Right forelimb (tissue), 1 donor: ENCODE measurements around the gene CHRNB4.
A peak's percentile ranks its signal among the peaks of the same experiment; 100 is the strongest.
"Not testable (repeated sequence)": the region's sequence is repeated elsewhere in the genome, so short reads cannot be mapped to it uniquely, and the experiment has no call there.

Experiments used
- DNase-seq: peaks from one replicate; pipeline ENCODE4 v3.0.0-alpha.2; 2018

Gene CHRNB4, protein sequence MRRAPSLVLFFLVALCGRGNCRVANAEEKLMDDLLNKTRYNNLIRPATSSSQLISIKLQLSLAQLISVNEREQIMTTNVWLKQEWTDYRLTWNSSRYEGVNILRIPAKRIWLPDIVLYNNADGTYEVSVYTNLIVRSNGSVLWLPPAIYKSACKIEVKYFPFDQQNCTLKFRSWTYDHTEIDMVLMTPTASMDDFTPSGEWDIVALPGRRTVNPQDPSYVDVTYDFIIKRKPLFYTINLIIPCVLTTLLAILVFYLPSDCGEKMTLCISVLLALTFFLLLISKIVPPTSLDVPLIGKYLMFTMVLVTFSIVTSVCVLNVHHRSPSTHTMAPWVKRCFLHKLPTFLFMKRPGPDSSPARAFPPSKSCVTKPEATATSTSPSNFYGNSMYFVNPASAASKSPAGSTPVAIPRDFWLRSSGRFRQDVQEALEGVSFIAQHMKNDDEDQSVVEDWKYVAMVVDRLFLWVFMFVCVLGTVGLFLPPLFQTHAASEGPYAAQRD

GRCh38 chr15:78641102-78641748 is at the start of gene CHRNB4:
TSS of gene CHRNB4 (minus strand) at chr15:78641210. CDS start at chr15:78641133, 77 bp downstream.
- DNase-seq, result peak; percentile 68

DNA sequence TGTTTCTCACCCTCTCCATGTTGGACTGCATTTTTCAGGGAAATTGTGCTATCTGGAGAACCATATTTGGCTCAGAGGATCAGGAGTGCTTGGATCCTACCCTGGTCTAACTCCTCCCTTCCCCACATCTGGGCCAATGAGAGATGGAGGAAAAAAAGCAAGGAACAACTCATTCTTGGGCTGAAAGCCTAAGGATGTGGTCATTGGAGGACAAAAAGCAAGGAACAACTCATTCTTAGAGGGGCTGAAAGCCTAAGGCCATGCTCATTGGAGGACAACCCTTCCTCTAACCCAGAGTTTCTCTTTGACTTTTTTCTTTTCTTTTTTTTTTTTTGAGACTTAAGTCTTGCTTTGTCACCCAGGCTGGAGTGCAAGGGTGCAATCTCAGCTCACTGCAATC is 48.6 kb upstream of the CHRNB4 start:
- DNase-seq, result no peak

GRCh38 chr15:78685925-78686324 is 44.9 kb upstream of the CHRNB4 start:
- DNase-seq, result no peak

- DNase-seq, result peak; percentile 62
These were observed 44.3 kb upstream of the CHRNB4 start for GRCh38 chr15:78685159-78685921.

DNA sequence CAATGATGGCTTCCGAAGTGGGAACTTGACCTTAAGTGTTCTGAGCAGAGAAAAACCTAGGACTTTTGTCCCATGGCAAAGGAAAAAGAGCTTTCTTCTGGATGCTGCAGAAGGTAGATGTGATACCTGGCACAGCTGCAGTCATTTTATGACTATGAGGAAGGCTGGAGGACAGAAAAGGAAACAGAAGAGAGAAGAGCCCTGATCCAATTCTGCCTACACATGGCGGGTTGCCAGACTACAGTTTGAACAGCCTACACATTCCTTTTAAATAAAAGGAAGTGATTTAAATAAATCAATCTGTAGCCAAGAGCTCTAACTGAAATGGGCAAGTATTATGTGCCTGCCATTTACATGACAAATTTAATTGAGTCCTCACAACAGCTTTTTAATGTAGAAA is 43.6 kb upstream of the CHRNB4 start:
- DNase-seq, result no peak

DNA sequence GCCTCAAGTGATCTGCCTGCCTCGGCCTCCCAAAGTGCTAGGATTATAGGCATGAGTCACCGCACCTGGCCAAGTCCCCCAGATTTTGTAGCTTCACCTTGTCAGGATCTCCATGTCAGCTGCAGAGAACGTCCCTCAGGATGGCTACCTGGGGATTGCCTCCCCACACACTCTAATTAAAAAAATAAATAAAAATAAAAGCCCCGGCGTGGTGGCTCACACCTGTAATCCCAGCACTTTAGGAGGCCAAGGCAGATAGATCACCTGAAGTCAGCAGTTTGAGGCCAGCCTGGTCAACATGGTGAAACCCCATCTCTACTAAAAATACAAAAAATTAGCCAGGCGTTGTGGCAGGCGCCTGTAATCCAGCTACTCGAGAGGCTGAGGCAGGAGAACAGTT is 42.6 kb upstream of the CHRNB4 start:
- not testable (repeated sequence) for DNase-seq

GRCh38 chr15:78682693-78683410 is 41.8 kb upstream of the CHRNB4 start:
- DNase-seq, result no peak

DNA sequence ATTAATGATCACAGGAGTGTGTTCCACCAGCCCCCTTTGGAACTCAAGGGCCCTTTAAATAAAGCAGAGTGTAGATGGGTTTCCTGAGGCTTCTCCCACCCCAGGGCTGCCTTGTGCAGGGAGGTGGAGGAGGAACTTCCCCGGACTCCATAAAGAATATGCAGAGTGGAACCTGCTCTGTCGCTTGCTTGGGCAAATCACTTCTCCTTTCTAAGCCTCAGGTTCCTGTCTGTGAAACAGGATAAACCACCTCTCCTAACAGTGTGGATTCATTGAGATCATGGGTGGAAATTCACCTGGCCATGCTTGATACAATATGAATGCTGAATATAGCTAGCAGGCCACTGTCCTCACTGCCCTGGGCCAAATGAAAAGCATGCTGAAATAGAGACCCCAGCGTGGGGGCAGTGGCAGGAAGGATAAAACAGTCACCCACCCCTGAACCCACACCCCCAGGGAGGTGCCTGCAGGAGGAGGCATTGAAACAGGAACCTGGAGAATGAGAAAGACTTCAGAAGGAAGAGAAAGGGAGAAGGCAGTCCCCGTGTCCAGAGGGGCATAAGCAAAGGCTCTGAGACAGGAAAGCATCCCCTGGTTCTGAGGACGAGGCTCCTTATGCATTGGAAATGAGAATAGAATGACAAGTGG is 41.1 kb upstream of the CHRNB4 start:
- no peak for DNase-seq

- no peak for DNase-seq
These were observed 40.4 kb upstream of the CHRNB4 start for GRCh38 chr15:78681281-78682003.

- DNase-seq, result no peak
These were observed 39.5 kb upstream of the CHRNB4 start for GRCh38 chr15:78680431-78681075.

DNA sequence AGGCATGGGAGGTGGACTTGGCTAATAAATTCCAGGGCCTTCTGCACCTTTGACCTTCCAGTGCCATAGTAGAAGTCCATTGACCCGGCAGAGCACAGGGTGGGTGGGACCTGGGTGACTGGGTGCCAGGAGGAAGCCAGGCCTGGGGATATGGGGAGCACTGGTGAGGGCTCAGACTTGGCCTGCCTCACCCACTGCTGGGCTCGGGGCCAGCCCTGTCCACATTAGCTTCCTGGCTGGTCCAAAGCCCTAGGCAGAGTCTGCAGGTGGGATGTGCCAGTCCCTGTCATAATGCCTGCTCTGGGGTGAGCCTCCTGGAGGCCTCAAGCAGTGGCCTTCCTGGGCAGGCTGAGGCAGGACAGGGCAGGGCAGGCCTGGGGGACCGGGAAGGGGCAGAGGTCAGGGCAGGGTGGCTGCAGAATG is 38.1 kb upstream of the CHRNB4 start:
- DNase-seq, result no peak

DNA sequence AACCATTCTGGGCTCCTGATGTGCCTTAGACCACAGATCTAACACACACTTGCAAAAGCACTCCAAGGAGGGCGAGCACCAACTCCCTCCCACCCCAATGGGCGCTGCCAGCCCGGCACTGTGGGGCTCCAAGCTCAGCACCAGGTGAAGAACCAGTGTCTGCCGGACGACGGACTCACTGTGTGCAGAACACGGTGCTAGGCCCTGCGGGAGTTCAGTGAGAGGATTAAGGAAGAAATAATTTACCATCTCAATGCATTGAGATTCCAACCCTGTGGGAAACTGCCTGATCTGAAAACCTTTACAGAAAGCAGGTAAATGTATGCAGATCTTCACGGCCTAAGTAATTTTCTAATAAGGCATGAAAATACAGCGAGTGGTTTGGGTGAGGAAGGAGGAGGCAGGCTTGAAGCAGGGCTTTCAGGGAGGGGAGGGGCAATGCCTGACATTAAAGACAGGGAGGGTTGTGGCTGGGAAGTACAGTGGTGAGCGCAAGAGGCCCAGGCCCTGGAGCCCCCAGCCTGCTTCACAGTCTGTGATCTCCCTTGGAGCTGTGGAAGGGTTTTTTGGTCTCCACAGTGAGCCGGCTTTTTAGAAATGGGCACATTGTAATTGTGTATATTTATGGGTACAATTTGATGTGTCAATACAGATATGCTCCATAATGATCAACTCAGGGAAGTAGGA is 35.6 kb upstream of the CHRNB4 start:
- DNase-seq, result no peak

DNA sequence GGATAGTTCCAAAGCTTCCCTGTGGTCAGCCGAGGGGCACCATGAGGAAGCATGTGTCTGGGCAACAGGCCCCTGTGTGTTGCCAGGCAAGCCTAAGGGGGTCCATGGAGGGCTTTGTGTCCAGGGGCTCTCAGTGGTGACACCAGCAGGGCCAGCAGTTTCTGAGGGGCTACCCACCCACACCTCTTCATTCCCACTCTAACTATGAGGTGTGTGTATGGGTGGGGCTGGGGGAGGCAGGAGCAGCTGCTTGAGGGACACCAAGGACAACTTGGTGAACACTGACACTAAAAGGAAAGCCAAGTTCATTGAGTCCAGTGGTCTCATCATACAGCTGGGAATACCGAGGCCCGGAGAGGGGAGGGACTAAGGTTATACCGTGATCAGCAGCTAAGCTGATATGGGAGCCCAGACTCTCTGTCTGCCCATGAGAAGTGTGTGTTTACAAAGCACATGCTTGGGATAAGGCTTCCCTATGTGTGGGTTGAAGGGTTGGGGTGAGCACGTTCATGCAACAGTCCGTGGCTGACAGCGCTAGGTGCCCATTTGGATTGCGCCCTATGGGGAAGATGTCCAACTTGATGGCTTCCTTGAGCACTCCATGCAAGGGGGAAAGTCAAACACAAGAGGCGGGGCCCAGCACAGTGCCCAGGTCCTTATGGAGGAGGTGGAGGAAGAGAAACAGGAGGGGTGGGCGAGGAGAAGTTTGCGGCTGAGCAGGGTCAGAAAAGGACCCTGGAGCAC is 34.8 kb upstream of the CHRNB4 start:
- DNase-seq, result no peak

DNA sequence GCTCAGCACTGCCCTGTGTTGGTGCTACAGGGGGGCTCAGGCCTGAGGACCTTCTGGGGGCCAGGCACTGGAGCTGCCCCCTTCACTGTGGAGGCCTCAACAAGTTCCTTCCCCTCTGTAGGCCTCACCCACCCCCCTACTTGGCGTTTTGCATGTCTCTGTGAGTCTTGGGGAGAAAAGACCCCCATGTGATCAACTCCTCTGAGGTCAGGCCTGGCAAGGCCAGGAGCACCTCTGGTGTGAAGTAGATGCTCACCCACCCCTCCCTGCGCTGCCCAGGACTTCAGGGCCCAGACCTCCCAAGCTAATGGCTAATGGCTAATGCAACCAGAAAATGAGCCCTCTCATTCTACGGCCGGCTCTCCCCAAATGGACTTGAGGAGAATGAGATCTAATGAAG is 34.2 kb upstream of the CHRNB4 start:
- DNase-seq, result no peak

GRCh38 chr15:78673917-78674444 is 33.0 kb upstream of the CHRNB4 start:
- no peak for DNase-seq

DNA sequence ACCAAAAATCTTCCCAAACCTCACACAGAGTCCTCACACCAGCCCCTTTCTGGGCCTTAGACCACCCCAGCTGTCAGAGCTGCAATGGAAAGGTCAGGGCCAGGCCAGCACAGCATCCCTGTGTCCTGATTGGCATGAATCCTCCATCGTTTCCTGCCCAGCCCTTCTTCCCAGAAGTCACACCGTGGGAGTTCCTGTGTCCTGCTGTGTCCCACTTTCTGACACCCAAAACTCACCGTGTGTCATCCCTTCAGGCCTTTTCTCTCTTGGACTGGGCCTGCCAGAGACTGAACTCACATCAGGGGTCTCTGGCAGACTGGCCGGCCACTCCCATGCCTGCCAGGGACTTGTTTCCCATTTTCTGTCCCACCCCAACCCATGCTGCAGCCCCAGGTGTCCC is 32.5 kb upstream of the CHRNB4 start:
- no peak for DNase-seq

GRCh38 chr15:78672285-78673014 is 31.4 kb upstream of the CHRNB4 start:
- DNase-seq, result no peak

GRCh38 chr15:78671626-78672211 is 30.7 kb upstream of the CHRNB4 start:
- peak; percentile 68 for DNase-seq
